Lung (tissue), 12 donors: ENCODE measurements around the gene MRPL2. TPM values are rescaled to one million over a fixed set of nuclear protein-coding genes. Genes with fewer than 3 reads are reported as not detected.

ENCODE experiments used
- ATAC-seq: fragments of 200-7000 bp; cut with Tn5 transposase; one replicate; pipeline ENCODE4 v1.9.1; 2020; ENCODE audit warnings: moderate number of reproducible peaks; ENCODE audit not compliant: insufficient read depth, low FRiP score
- DNase-seq, 3 donors: peaks; one replicate each; pipeline ENCODE4 v3.0.0-alpha.2; 2013 to 2017
- H3K27ac ChIP-seq, 2 donors: one replicate each; pipeline ENCODE4 v1.5.1; 2013; ENCODE audit warnings: mild to moderate bottlenecking in 2 of 2, moderate library complexity in 2 of 2, control low read depth in 1 of 2, inconsistent platforms in 1 of 2, low read depth in 1 of 2, low read length in 1 of 2
- H3K27me3 ChIP-seq, 3 donors: one replicate each; pipeline ENCODE4 v1.5.1; 2013; ENCODE audit warnings: low read length in 2 of 3; ENCODE audit not compliant: control insufficient read depth in 3 of 3, insufficient read depth in 3 of 3
- H3K36me3 ChIP-seq, 4 donors: one replicate each; pipeline ENCODE4 v1.5.1; 2013; ENCODE audit warnings: low read length in 4 of 4, mild to moderate bottlenecking in 1 of 4, moderate library complexity in 1 of 4; ENCODE audit not compliant: control insufficient read depth in 4 of 4, insufficient read depth in 4 of 4
- H3K4me1 ChIP-seq, 5 donors: one replicate each; pipeline ENCODE4 v1.5.1; 2013; ENCODE audit warnings: low read length in 5 of 5, mild to moderate bottlenecking in 2 of 5, moderate library complexity in 1 of 5; ENCODE audit not compliant: control insufficient read depth in 5 of 5, insufficient read depth in 5 of 5
- H3K4me3 ChIP-seq: one replicate; pipeline ENCODE4 v1.5.1; 2013; ENCODE audit warnings: mild to moderate bottlenecking, control low read depth, moderate library complexity
- H3K9ac ChIP-seq, 2 donors: one replicate each; pipeline ENCODE4 v1.5.1; 2013; ENCODE audit warnings: low read length in 2 of 2, control low read depth in 1 of 2; ENCODE audit not compliant: insufficient read depth in 1 of 2
- H3K9me3 ChIP-seq, 4 donors: one replicate each; pipeline ENCODE4 v1.5.1; 2013; ENCODE audit warnings: low read length in 3 of 4, mild to moderate bottlenecking in 1 of 4, moderate library complexity in 1 of 4; ENCODE audit not compliant: control insufficient read depth in 4 of 4, insufficient read depth in 3 of 4
- WGBS, 2 donors: extraction: QIAGEN DNeasy Blood & Tissue Kit; methylation state at CpG; one replicate each; pipeline ENCODE4 v1.1.7; 2013; 5-methylcytosine and 5-hydroxymethylcytosine counted together
- polyA plus RNA-seq, 2 donors: library from polyadenylated mRNA; stranded (reverse); fragments of 200-250 nt; gene quantifications; one replicate each; pipeline ENCODE4 v1.2.1, GENCODE V29; 2013
- total RNA-seq, 2 donors: library from RNA; depleted of rRNA in 1 of 2; stranded (reverse); fragments of >200 nt in 1 of 2; gene quantifications; one replicate each; pipeline ENCODE4 v1.2.1, GENCODE V29; 2014 to 2021
- TF ChIP-seq, protein P1 (sequence below): IDR thresholded peaks from 2 replicates; pipeline ENCODE4 v1.5.1; 2012; ENCODE audit warnings: mild to moderate bottlenecking; ENCODE audit errors: control extremely low read depth, extremely low read depth
- donor health status: control.
- donor health status: control.
- donor health status: Bipolar disorder and iron deficiency.
- donor health status: healthy.
- donor health status: DM: yes; HTN: yes; CAD: no.

The MRPL2 gene
- total and polyA plus RNA-seq, 4 donors, result 11.5 to 84.0 (median 46.1) TPM

DNA sequence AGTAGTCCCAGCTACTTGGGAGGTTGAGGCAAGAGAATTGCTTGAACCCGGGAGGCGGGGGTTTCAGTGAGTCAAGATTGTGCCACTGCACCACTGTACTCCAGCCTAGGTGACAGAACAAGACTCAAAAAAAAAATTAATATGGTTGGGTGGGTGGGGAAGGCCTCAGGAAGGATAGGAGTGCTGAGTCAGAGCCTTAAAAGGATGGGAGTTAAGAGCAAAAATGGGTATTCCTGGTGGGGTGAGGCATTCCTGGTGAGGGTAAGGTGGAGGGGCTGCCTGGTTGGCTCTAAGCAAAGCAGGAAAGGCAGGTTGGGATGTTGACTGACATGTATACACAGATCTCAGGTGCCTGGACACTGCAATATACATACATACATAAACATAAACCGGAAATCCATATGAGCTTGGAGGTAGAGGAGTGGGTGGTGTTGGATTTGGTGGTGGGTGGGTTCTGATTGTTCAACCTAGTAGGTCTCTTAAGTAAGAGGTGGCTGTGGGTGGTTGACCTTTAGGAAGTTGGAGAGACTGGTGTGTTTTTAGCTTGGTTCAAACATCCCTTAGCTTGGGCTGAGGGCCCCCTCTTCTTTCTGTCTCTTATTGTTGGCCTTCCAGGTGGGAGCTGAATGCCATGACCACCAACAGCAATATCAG lies 39.1 kb downstream of the MRPL2 start:
- DNase-seq (no peak), ATAC-seq (no peak)
- Histone ChIP-seq H3K4me1 (peaks cover under 1 to 25% (median 18%) of the 10 kb centered on the region in 5 donors), H3K4me3 (no peak overlapping the region), H3K36me3 (peaks cover 15 to 40% (median 25%) of the 10 kb centered on the region in 4 donors), H3K9ac (no peak overlapping the region), H3K27me3 (no peaks in the 10 kb centered on the region), H3K9me3 (no peaks in the 10 kb centered on the region), H3K27ac (peak overlapping the region in 1 of 2 donors; percentile 96)
- WGBS, 2 donors, result 93 to 95% methylated on average over 3 of the region's 3 CpGs
- TF ChIP-seq, protein P1, sequence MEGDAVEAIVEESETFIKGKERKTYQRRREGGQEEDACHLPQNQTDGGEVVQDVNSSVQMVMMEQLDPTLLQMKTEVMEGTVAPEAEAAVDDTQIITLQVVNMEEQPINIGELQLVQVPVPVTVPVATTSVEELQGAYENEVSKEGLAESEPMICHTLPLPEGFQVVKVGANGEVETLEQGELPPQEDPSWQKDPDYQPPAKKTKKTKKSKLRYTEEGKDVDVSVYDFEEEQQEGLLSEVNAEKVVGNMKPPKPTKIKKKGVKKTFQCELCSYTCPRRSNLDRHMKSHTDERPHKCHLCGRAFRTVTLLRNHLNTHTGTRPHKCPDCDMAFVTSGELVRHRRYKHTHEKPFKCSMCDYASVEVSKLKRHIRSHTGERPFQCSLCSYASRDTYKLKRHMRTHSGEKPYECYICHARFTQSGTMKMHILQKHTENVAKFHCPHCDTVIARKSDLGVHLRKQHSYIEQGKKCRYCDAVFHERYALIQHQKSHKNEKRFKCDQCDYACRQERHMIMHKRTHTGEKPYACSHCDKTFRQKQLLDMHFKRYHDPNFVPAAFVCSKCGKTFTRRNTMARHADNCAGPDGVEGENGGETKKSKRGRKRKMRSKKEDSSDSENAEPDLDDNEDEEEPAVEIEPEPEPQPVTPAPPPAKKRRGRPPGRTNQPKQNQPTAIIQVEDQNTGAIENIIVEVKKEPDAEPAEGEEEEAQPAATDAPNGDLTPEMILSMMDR, result no peak

DNA sequence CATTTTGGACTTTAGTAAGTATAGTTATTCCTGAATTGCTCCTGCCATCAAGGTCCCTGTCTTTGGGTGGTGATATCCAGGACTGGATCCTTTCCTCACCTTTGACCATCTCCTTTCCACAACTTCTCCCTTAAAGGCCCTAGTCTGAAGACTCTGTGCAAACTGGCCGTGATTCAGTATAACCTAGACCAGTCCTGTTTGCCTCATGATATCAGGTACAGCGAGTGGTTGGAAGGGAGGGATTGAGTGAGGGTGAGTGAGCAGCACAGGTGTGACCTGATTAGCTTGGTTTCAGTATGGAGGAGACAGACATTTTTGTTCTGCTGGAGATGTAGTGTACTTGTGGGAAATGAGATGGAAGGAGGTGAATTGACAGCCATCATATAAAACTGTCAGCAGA lies 40.1 kb downstream of the MRPL2 start:
- Histone ChIP-seq H3K27me3 (no peaks in the 10 kb centered on the region), H3K4me1 (peaks cover 7 to 33% (median 20%) of the 10 kb centered on the region in 5 donors), H3K4me3 (no peak overlapping the region), H3K36me3 (peaks cover 11 to 35% (median 22%) of the 10 kb centered on the region in 4 donors), H3K9ac (no peak overlapping the region), H3K9me3 (no peaks in the 10 kb centered on the region), H3K27ac (no peak overlapping the region)
- 95 to 98% methylated on average over 2 of the region's 2 CpGs for WGBS, 2 donors
- ATAC-seq (no peak), DNase-seq (no peak)
- TF ChIP-seq, protein P1, result no peak

DNA sequence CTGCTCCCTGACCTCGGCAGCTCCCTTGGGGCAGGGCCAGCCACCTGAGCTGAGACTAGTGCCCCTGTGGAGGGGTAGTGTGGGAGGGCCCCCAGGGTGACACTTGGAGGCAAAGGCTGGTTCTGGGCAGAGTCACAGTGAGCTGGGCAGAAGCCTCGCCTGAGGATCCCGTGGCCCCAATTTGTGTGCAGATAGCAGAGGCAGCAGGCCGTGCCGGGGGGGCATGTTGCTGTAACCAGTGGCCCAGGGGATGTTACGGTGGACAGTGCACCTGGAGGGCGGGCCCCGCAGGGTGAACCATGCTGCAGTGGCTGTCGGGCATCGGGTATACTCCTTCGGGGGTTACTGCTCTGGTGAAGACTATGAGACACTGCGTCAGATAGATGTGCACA lies 42.3 kb downstream of the MRPL2 start:
- Histone ChIP-seq H3K4me1 (peaks cover 7 to 44% (median 25%) of the 10 kb centered on the region in 5 donors), H3K27me3 (no peaks in the 10 kb centered on the region), H3K9me3 (no peaks in the 10 kb centered on the region), H3K27ac (peak overlapping the region; percentile 11 to 21), H3K4me3 (no peak overlapping the region), H3K9ac (no peak overlapping the region), H3K36me3 (peaks cover 11 to 38% (median 22%) of the 10 kb centered on the region in 4 donors)
- WGBS, 2 donors, result 90 to 93% methylated on average over 12 of the region's 12 CpGs
- no peak for ATAC-seq
- DNase-seq, result no peak
- TF ChIP-seq, protein P1, result no peak
